Fibroblast of the conjunctiva (primary cell): ENCODE data around the gene SLC25A13.

Source experiments
- DNase-seq: peaks from one replicate; pipeline ENCODE4 v3.0.0-alpha.2; 2010; ENCODE audit warnings: low read depth

SLC25A13 gene

DNA sequence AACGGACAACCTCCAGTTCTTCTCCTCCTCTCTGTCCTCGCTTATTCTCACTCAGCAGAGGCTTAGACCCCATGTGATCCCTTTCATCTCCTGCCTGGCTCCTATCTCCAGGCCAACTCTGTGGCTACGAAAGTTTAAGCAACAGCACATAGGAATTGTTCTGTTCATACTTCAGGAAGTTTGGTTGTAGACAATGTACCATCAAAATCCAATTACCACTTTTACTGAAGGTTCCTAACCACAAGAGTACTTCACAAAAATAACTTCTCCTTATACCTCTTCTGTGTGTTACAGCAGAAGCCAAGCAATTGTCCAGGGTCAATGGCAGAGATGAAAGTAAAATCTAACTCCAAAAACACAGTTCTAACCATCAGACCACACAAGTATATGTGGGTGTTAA lies 80.0 kb downstream of the SLC25A13 start:
- no peak for DNase-seq

DNA sequence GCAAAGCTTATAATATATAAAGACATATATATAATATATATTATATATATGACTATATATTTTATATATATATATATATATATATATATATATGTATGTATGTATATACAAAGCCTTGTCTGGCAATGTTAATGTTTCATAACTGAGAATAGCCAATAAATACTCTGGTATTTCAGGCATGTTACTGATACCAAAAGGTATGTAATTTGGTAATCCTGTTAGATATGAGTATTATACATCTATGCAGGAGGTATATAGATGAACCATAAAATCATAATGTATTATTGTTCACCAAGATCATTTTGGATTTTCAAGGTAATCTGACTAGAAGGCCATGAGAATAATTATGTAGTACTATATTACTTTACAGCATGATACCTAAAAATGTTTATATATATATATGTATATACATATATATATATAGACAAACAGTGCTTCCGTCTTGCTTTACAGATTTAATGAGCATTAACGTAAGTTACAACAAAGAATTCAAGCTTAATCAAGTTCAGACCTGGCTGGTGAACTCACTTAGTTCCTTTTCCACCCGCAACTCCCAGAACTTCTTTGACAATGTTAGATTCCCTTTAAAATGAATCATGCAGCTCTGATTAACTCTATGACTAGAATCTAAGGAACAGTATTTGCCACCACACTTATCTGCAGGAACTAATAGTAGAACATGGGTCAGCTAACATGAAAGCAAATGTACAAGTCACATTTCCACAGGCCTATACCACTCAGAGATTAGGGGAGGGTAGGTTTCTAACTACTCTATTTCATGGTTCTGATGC lies 82.7 kb downstream of the SLC25A13 start:
- DNase-seq, result no peak

DNA sequence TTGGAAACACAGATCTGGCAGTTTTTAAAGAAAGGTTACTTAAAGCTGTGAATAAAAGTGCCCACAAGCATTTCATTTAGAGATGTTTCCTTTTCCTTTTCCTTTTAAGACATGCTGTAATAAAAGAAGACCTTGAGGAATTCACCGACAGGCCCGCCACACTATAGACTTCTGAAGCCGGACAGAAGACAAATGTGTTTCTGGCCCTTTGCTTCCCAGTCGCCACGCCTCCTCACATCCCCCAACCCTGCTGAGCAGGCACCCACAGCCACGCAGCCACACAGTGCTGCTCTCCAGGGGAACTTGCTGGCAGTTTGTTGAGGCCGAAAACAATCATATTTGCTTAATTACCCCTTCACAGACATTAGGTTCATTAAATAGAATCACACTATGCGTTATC lies 83.4 kb downstream of the SLC25A13 start:
- no peak for DNase-seq

DNA sequence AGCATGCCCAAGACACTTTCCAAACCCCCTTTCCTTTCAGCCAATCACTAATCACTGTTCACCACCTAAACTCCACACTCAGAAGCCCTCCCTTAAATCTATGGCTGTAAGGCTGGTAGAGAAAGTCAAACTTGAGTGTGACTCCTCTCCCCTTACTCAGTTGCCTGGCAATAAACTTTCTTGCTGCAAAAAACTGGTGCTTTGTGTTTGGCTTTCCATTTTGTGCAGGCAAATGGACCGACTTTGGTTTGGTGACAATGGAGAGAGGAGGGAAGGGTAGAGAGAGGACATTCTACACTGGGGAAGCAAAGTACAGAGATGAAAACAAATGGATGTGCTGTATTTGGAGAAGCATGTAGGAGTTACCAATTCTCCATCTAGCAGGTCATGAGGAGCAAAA lies 84.9 kb downstream of the SLC25A13 start:
- DNase-seq, result no peak

DNA sequence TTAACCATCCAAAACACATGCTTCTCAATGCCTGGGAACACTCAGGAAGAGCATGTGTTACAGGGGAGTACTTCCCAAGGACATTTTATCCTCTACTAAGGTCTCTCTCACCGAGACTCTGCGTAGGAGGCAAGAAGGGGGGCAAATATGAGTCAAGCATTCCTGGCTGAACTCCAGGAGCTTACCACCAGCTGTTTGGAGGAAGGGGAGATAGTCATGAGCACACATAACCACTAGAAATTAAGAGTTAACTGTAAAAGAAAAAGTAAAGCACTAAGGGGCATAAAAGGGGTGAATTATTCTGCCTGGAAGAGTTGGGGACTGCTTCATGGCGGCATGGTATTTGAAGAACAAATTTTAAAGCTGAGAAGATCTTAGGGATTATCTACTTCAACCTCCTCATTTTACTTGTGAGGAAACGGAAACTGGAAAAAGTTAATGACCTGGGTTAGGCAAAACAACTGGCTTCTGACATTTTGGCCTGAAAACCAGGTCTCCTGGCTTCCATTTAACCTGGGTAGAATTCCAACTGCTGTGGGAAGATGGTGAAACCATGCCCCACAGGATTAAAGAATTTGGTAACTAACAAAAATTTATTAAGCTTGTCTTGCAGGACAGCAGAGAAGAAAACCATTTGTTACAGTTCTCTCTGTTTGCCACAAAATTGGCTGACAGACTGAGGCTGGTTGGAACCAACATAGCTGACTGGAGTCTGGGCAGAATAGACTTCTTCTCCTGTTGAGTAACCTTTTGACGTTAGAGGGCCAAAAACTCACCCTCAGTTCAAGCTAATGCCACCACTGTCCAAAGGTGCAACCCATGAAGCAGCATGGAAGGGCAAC lies 85.5 kb downstream of the SLC25A13 start:
- peak; percentile 81 for DNase-seq

DNA sequence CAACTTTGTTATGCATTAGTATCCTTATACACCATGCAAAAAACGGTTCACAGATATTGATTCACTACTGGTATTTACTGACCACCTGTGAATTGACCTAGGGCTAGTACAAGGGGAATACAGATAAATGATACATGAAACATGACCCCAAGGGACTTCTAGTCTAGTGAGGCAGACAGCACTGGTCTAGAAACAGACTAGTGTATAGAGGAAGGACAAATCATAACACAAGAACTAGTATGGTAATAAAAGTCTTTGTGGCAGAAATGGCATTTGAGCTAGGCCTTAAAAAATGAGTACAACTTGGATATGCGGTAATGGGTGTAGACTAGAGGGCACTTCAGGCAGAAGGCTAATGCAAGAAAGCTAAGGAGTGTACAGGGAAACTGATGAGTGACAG lies 86.6 kb downstream of the SLC25A13 start:
- DNase-seq, result no peak

DNA sequence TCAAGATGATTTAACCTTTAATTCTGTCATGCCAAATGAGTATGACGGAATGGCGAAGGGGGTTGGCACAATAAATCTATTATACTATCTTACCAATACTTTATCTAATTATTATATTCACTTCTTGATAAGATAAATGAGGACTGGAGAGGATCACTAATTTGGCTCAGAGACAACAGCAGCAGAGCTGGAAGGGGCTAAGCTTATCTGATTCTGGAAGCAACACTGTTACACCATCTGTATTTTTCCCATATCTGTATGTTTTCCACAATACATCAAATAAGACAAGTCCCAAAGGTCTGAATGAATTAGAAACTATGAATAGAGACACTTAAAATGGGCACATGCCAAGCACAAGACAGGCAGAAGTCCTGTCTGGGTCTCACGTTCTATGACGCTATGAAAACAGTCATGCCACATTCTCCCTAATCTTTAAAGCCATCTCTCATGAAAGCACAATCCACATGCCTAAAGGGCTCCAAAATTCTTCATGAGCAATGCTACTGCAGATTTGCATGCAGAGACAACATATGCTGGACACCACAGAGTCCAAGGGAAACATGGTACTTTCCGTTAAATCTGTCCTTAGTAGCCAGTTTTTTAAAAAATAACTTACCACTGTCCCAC lies 88.3 kb downstream of the SLC25A13 start:
- no peak for DNase-seq

DNA sequence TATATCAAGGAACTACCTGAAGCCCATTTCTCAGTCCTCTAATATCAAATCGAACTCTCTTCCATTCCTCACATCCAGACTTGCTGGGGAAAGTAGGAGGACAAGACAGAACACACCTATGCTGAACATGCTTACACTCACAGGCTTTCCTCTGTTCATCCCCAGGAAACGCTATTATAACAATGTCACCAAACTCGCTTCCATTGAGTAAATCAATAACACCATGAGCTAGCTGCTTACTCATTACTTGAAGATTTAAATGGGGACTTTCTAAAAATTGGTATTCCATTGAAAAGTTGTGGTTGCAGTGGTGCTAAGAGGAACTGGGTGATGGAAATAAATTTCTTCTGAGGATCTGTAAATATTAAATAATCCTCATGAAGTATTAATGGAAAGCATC lies 88.8 kb downstream of the SLC25A13 start:
- DNase-seq, result no peak

DNA sequence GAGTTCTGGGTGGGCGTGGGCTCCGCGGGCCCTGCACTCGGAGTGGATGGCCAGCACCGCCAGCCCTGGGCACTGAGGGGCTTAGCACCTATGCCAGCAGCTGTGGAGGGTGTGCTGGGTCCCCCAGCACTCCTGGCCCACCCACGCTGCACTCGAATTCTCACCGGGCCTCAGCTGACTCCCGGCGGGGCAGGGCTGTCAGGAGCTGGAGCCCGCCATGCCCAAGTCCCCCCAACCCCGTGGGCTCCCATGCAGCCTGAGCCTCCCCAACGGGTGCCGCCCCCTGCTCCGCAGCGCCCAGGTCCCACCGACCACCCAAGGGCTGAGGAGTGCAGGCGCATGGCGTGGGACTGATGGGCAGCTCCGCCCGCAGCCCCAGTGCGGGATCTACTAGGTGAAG lies 93.1 kb downstream of the SLC25A13 start:
- no peak for DNase-seq

DNA sequence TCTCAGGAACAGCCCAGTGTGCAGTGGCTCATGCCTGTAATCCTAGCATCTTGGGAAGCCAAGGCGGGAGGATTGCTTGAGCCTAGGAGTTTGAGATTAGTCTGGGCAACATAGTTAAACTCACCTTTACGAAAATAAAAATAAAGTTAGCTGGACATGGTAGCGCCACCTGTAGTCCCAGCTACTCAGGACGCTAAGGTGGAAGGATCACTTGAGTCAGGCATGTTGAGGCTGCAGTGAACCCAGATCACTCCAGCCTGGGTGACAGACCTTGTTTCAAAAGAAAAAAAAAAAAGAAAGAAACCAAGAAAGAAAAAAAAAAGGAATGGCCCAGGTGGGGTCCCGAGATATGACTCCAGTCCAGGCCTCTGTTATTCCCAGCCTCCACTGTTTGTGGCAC lies 96.6 kb downstream of the SLC25A13 start:
- no peak for DNase-seq

DNA sequence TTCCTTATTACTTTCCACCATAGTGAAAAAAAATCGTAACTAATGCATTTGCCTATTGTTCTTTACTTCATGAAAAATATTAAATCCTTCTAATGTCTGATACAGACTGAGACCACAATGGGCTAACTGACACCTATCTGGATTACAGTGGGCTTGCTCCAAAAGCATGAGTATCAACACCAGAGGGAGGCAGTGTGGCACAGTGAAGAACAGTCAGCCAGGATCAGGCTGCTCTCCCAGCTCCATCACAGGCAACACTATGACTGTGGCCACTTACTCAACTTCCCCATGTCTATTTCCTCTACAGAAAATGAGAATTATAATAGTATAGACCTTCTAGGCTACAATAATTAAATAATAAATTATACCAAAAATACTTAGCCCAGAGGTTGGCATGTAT lies 97.2 kb downstream of the SLC25A13 start:
- DNase-seq, result no peak

DNA sequence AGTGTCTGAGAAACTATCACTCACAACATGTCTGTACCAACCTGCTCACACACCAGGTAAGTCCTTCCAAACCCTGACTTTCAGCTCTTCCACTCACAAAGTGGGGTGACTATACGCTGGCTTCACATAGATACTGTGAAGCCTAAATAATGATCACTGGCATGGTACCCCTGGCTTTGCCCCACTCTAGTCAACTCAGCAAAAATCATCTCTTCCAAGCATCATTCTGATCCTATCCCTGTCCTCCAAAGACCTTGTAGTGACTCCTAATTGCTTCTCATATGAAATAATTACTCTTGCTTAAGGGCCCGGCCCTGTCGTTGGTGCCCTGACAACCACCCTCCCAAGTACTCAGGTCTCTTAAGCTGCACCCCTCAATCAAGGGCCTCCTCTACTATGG lies 97.8 kb downstream of the SLC25A13 start:
- DNase-seq, result no peak

DNA sequence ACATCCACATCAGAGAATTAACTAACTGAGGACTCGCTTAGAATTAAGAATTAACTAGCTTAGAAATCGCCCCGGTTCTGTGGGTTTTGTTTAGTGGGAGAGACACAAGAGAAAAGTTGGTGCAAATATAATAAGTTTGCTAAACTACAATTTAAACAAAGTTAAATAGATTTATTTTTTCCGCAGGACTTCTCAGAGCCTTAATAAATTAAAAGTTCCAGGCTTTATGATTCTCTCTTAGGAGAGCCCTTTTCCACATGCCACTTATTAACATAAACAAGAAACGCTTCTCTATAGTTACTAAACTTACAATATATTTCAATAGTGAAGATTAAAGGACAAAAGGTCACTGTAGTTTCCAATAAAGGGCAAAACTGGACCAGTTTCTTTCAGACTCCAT lies 100.0 kb downstream of the SLC25A13 start:
- no peak for DNase-seq

DNA sequence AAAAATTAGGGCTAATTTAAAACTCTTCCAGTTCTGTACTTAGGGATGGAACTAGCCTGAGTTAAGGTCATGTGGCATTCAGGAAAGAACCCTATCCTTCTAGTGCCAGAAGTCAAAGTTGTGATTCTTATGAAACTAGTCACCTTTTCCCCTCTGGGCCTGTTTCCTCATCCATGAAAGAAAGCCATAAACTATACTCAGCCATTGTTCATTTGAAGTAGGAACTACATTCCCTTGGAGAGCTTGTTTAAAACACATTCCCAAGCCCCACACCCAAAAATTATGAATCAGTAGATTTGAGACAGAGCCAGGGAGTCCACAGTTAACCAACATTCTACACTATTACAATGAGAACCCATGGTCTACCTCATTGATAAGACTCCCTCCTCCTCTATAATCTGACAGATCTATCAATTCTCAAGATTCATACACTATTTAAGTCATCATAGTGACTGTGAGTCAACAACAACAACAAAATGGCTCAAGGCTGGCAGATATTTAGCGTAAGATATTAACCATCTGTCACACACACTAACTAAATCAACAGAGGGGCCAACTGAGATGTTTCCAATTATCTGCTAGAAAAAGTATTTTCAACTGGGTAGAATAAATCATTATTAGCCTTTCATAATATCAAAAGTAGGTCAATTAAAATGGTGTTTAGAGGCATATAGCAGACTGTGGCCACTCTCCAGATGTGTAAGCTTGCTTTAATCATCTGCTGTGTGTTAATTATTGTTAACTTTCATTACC lies 102.3 kb downstream of the SLC25A13 start:
- DNase-seq, result peak; percentile 18

DNA sequence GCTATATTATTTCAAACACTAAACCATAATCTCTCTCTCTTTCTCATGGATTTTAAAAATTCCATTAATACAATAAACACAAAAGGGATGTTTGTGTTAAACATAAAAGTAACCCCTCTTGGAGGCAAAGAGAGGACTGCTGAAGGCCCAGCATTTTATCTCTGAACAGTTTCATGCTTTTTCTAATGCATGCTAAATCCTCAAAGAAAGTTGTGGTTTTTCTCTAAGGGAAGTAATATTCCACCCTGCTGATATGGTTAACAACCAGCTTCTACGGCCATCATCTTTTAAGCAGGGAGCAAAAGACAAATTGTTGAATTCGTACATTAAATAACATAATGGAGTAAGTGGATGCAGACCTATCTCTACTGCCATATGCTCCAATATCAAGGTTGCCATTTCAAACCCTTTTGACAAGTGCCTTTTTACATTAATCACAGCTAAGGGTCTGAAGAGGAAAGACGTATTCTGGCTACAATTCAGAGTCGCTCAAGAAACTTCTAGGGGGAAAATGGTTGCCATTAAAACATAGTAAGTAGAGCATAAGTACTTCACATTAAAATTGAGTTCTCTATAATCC lies 103.1 kb downstream of the SLC25A13 start:
- no peak for DNase-seq

DNA sequence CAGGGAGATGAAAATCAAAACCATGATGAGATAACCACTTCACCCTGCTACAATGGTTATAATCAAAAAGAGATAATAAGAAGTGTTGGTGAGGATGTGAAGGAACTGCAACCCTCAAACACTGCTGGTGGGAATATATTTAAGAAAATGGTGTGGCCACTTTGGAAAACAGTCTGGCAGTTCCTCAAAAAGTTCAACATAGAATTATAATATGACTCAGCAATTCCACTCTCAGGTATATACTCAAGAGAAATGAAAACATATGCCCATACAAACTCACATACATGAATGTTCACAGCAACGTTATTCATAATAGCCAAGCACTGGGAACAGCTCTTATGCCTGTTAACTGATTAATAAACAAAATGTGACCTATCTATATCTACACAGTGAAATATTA lies 104.8 kb downstream of the SLC25A13 start:
- no peak for DNase-seq

DNA sequence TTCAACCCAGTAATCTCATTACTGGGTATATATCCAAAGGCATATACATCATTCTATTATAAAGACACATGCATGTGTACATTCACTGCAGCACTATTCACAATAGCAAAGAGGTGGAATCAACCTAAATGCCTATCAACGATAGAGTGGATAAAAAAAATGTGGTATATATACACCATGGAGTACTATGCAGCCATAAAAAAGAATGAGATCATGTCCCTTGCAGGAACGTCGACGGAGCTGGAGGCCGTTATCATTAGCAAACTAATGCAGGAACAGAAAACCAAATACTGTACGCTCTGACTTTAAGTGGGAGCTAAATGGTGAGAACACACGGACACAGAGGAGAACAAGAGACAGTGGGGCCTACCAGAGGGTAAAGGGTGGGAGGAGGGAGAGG lies 105.5 kb downstream of the SLC25A13 start:
- DNase-seq, result no peak

DNA sequence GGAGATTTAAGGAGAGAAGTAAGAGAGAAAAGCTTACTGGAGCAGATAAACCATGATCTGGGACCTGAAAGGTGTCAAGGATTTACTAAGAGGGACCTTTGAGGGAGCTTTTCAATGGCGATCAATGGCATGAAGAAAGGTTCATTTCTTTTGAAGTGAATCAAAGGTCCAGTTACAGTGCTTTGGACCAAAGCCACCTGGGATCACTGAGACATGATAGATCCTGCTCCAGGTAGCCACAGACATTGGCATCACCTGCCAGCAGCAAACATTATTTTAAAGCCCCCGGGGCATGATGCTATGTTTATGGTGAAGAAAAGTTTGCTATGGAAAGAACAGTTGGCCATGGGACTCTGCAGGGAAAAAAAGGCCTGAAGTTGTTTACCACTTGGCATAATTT lies 109.4 kb downstream of the SLC25A13 start:
- no peak for DNase-seq

DNA sequence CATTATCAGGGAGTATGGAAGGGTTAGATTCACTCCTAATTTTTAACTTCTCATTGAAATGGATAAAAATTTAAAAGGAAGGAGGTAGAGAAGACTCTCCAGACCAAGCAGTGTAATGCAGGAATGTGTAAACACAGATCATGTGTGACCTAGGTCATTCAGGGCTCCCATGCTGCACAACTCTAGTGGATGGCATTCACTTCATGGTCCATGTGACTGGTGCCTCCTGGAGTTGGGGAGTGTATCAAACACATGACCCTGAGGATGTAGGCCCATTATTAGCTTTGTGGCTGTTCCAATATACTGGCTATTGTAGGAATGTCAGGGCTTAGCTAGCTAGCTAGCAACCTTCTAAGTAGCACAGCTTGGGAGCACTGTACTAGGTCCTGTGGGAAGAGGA lies 109.9 kb downstream of the SLC25A13 start:
- DNase-seq, result no peak

DNA sequence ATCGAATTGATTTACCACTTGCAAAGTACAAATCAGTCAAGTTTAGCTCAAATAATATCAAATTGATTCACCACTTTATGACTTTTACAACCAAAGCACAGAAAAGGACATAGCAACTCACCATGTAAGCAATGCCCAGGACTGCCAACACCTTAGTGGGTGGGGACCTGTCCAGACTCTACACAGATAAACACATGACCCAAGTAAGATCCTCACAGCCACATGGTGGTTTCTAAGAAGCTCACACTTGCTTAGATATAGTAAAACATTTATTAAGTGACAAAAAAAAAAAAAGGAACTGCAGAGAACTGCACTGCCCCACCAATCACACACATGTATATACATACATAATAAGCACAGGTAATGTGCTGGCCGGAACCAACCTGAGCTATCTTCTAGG lies 116.2 kb downstream of the SLC25A13 start:
- no peak for DNase-seq

DNA sequence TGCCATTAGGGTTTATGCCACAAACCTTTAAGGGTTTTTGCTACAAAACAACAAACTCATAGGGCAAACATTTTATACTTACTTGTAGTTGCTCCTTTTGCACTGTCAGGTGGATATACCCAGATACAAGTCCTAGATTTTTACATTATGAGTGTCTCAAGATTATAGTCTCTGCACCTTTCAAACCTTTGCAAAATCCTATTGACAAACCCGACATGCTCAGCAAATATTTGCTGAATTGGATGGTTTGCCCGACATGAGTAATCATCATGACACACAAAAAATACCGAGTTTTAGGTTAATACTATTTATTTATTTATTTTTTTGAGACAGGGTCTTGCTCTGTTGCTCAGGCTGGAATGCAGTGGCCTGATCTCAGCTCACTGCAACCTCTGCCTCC lies 117.3 kb downstream of the SLC25A13 start:
- no peak for DNase-seq

DNA sequence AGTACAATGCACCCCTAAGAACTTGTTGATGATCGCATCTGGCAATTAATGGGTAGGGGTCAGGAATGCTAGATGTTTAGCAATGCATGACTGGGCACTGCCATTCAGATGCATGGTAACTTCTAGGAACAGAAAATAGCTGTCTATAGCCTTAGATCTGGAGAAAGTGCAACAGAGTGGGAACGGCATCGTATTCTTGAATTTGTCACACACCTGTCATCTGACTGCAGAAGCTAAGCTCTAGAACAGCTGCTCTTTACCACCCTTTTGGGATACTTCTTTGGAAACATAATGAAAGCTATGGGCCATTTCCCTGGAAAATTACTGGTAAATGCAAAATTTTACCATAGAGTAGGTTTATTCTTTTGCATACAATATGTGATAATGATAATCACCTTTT lies 118.1 kb downstream of the SLC25A13 start:
- DNase-seq, result no peak
